GM10248 (cell line): ENCODE measurements around the gene TP53I13.

Experiments used
- CTCF ChIA-PET: fragments of 300-600 bp; sonication (Branson Sonifier 250); formaldehyde crosslinking; extraction: SDS; loops from one replicate; lab custom pipeline; 2021; ENCODE audit warnings: antibody characterized with exemption; lab: Yijun Ruan, JAX
- POLR2A ChIA-PET: fragments of 350-650 bp; sonication (Branson Sonifier 250); formaldehyde crosslinking; extraction: SDS; loops from one replicate; lab custom pipeline; 2020; ENCODE audit warnings: antibody characterized with exemption; lab: Yijun Ruan, JAX
- DNase-seq: peaks from one replicate; pipeline ENCODE4 v3.0.0; 2012; ENCODE audit errors: extremely low spot score
- TF ChIP-seq, protein P1 (sequence below): IDR thresholded peaks from 2 replicates; pipeline ENCODE4 v1.5.1; 2012; ENCODE audit warnings: mild to moderate bottlenecking, low read depth; ENCODE audit errors: extremely low read depth, missing control alignments, control extremely low read depth

TP53I13 gene

DNA sequence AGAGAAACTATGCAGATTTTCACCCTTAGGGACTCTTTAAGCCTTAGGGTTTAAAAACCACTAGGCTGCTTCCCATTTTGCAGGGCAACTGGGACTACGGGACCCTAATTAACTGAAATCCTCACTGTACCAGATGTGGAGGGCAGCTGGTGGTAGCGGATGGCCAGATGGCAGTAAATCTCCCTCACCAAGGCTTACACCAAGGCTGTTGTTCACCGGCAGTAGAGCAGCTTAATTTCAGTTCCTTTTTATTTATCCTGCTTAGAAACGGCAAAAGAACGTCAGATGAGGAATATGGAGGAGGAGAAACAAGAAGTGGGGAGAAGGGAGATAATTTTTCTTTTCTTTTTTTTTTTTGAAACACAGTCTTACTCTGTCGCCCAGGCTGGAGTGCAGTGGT lies 8.2 kb upstream of the TP53I13 start:
- ChIA-PET CTCF (interaction anchor here (0.9 to 3.3 kb wide), 8 partner anchors 12 to 195 kb away, joined by 3 to 12 read pairs (median 6); no protein-coding TSS in a partner anchor), POLR2A (interaction anchor here (0.7 kb wide), 1 partner anchor 114 kb away, joined by 5 read pairs; no protein-coding TSS in a partner anchor)
- TF ChIP-seq, protein P1, sequence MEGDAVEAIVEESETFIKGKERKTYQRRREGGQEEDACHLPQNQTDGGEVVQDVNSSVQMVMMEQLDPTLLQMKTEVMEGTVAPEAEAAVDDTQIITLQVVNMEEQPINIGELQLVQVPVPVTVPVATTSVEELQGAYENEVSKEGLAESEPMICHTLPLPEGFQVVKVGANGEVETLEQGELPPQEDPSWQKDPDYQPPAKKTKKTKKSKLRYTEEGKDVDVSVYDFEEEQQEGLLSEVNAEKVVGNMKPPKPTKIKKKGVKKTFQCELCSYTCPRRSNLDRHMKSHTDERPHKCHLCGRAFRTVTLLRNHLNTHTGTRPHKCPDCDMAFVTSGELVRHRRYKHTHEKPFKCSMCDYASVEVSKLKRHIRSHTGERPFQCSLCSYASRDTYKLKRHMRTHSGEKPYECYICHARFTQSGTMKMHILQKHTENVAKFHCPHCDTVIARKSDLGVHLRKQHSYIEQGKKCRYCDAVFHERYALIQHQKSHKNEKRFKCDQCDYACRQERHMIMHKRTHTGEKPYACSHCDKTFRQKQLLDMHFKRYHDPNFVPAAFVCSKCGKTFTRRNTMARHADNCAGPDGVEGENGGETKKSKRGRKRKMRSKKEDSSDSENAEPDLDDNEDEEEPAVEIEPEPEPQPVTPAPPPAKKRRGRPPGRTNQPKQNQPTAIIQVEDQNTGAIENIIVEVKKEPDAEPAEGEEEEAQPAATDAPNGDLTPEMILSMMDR: no peak
- DNase-seq: no peak

DNA sequence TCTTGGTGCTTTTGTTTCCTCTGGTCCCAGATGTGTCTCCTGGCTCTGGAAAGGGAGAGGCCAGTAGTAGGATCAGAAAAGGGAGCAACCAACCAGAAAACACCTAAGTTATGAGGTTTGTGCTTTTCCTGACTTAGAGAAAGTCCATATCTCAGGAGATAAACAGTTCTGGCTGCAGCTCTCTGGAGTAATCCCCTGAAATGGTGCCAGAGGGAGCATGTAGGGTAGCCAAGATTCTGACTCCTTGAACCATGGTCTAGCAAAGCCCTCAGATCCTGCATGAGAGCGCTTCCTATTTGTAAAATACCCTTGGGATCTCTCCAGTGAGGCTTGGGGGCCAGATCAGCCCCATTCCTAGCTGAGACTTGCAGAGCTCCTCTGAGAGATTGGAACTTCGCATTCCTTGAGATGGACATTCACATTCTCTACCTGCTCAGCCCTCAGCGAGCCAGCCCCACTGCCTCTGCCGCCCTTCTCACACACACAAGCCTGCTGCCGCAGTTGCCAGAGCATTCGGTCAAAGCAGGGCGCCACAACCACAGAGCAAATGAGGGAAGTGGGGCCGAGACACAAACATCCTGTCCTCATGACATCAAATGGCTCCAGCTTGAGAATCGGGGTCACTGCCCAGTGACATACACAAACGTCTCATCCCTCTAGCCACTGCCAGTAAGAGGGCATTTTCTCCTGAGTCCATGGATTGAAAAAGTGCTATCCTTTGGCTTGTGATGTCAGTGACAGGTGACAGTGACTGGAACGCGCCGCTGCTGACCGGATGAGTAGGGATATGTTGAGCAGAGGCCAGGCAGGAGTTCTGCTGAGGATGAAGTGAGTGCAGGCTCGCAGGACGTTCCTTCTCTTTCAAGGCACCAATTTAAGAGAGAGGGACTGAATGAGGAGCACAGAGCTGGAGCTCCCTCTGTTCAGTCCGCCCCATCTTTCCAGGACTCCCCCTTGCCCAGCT lies 6.7 kb upstream of the TP53I13 start:
- DNase-seq: no peak
- CTCF ChIA-PET: interaction anchor here (1.1 to 3.3 kb wide), 7 partner anchors 9 to 192 kb away, joined by 3 to 12 read pairs (median 4); no protein-coding TSS in a partner anchor
- POLR2A ChIA-PET: no interaction called here
- TF ChIP-seq, protein P1: no peak

DNA sequence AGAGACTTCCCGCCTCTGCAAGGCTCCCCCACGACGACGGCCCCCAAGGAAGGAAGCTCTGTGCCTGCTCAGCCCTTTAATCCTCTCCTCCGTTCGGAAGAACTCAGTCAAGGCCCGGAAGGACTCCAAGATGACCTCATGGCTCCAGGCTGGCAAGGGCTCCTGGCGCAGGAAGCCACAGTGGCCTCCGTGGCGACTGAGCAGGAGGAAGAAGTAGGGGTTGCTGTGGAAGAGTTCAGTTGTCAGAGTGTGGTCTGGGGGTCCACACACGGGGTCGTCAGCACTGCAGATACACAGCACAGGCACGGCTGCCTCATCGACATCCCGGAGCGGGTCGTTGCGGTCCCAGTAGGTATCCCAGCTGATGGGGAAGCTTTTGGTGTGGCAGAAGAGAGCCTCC lies 5.9 kb upstream of the TP53I13 start:
- POLR2A ChIA-PET: no interaction called here
- TF ChIP-seq, protein P1: no peak
- no peak for DNase-seq
- CTCF ChIA-PET: interaction anchor here (1.3 to 3.3 kb wide), 5 partner anchors 8 to 192 kb away, joined by 3 to 12 read pairs (median 4); no protein-coding TSS in a partner anchor

DNA sequence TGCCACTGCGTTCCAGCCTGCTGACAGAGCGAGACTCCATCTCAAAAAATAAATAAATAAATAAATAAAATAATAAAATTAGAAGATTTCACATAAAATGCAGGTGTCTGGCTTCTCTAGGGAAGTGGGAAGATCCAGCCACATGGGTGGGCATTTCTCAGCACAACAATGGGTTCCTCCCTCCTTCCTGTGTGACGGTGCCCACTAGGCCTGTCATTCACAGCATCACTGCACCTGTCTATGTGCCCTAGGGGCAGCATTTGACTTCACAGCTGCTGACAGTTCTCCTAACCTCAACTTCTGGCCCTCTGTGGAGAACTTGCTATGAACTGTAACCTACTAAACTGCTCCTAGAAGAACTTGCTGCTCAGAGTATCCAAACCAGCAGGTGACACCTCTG lies 4.7 kb upstream of the TP53I13 start:
- CTCF ChIA-PET: interaction anchor here (0.6 to 12.2 kb wide), 4 partner anchors 9 to 193 kb away, joined by 3 to 94 read pairs (median 5); no protein-coding TSS in a partner anchor
- no peak for DNase-seq
- TF ChIP-seq, protein P1: no peak
- POLR2A ChIA-PET: no interaction called here

DNA sequence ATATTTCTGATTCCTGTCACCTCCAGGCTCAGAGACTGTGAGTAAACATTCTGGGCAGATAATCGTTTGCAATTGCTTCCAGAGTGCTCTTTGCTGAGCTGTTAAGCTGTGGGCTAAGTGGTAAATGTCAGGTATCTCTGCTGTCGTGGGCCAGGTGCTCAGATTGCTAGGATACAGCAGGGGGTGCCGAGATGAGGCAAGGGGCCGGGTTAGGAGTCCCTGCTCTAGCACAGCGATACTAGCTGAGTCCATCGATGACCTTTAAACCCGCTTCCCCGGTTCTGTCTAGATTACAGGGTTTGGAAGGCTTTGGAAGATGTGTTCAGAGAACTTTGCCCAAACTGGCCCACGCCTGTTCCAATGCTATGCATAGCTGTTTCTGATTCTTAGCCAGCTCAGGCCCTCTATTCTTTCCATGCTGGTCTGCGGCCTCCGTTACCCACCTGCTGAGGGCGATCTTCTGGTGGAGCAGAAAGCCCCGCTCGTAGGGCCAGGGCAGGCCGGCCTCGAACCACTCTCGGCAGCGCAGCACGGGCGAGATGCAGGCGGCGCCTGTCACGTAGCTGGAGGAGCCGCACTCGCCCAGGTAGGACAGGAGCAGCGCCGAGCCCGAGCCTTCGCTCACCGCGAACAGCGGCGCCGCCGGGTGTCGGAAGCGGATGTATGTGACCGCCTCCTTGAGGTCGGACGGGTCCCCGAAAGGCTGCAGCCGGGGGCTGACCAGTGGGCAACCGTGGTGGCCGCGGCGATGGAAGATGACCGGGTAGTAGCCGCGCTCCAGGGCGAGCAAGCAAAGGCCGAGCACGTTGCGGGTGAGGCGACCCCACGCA lies 2.6 kb upstream of the TP53I13 start:
- TF ChIP-seq, protein P1: peak; percentile 15
- ChIA-PET CTCF (interaction anchor here (0.8 to 12.2 kb wide), 14 partner anchors 9 to 420 kb away, joined by 3 to 94 read pairs (median 4); no protein-coding TSS in a partner anchor), POLR2A (interaction anchor here (0.8 kb wide), 1 partner anchor 12 kb away, joined by 3 read pairs; no protein-coding TSS in a partner anchor)
- peak; percentile 62 for DNase-seq
